NCI-H2081 treated with DMSO at 0.1 percent for 48 hours (cell line): ENCODE data around the gene KLK7.
"Not testable (repeated sequence)": the region's sequence is repeated elsewhere in the genome, so short reads cannot be mapped to it uniquely, and the experiment has no call there.

Experiments used
- DNase-seq: peaks from one replicate; lab custom pipeline; 2025; lab: John Stamatoyannopoulos, UW

KLK7 gene

GRCh38 chr19:51010066-51010795 lies 26.5 kb upstream of the KLK7 start:
- DNase-seq = no peak

GRCh38 chr19:51009061-51009891 lies 25.6 kb upstream of the KLK7 start:
- DNase-seq = no peak

- no peak for DNase-seq
Observed at GRCh38 chr19:51007488-51007887, 23.8 kb upstream of the KLK7 start.

- no peak for DNase-seq
Observed at GRCh38 chr19:51006406-51006805, 22.7 kb upstream of the KLK7 start.

- DNase-seq = no peak
Observed at GRCh38 chr19:51005248-51005647, 21.5 kb upstream of the KLK7 start.

GRCh38 chr19:51003316-51003715 lies 19.6 kb upstream of the KLK7 start:
- no peak for DNase-seq

- no peak for DNase-seq
Observed at GRCh38 chr19:51002542-51003311, 19.0 kb upstream of the KLK7 start.

GRCh38 chr19:51002089-51002532 lies 18.4 kb upstream of the KLK7 start:
- DNase-seq = no peak

GRCh38 chr19:51001515-51001914 lies 17.8 kb upstream of the KLK7 start, which contains the start of gene KLK8:
Gene KLK8, minus strand, starts transcription at chr19:51001604. Its CDS starts 437 bp downstream, at chr19:51001167.
- DNase-seq = no peak

- no peak for DNase-seq
Observed at GRCh38 chr19:51000981-51001380, 17.3 kb upstream of the KLK7 start.

- no peak for DNase-seq
Observed at GRCh38 chr19:51000426-51000825, 16.7 kb upstream of the KLK7 start.

GRCh38 chr19:50998686-50999085 lies 15.0 kb upstream of the KLK7 start:
- no peak for DNase-seq

GRCh38 chr19:50998061-50998460 lies 14.3 kb upstream of the KLK7 start:
- no peak for DNase-seq

- no peak for DNase-seq
Observed at GRCh38 chr19:50994129-50994528, 10.4 kb upstream of the KLK7 start.

- DNase-seq = no peak
Observed at GRCh38 chr19:50992666-50993035, 8.9 kb upstream of the KLK7 start.

GRCh38 chr19:50984416-50984815 lies 699 bp upstream of the KLK7 start:
- DNase-seq = not testable (repeated sequence)

GRCh38 chr19:50982186-50982585 lies 1.5 kb downstream of the KLK7 start:
- DNase-seq = no peak

GRCh38 chr19:50981587-50982146 lies 2.0 kb downstream of the KLK7 start:
- DNase-seq = no peak

GRCh38 chr19:50980208-50980607 lies 3.5 kb downstream of the KLK7 start:
- no peak for DNase-seq

- no peak for DNase-seq
Observed at GRCh38 chr19:50979758-50980157, 4.0 kb downstream of the KLK7 start.

- DNase-seq = no peak
Observed at GRCh38 chr19:50978772-50979390, 4.8 kb downstream of the KLK7 start.

GRCh38 chr19:50977626-50978025 lies 6.1 kb downstream of the KLK7 start:
- DNase-seq = no peak
